AG09309 (cell line): Measurements from ENCODE around the gene PRRX1.

Source experiments
- DNase-seq: peaks from one replicate; pipeline ENCODE4 v3.0.0-alpha.2; 2010; ENCODE audit warnings: low read depth
- H3K4me3 ChIP-seq: 2 replicates; pipeline ENCODE4 v1.5.1; 2011; ENCODE audit warnings: mild to moderate bottlenecking, low read depth, low read length, moderate library complexity; ENCODE audit not compliant: control insufficient read depth
- CTCF ChIP-seq: IDR thresholded peaks from 2 replicates; pipeline ENCODE4 v1.5.1; 2011; ENCODE audit warnings: mild to moderate bottlenecking, low read depth, low read length, inconsistent platforms; ENCODE audit not compliant: insufficient read depth, control insufficient read depth; ENCODE audit errors: missing control alignments

Gene PRRX1

GRCh38 chr1:170749549-170749948 is 85.6 kb downstream of the PRRX1 start:
- no peak for DNase-seq
- no peak for TF ChIP-seq CTCF
- H3K4me3 ChIP-seq: no peak overlapping the region

GRCh38 chr1:170749959-170750358 is 86.0 kb downstream of the PRRX1 start:
- DNase-seq: no peak
- no peak overlapping the region for H3K4me3 ChIP-seq
- no peak for TF ChIP-seq CTCF

- no peak for TF ChIP-seq CTCF
- no peak for DNase-seq
- no peak overlapping the region for H3K4me3 ChIP-seq
Measured at GRCh38 chr1:170755795-170756194, 91.9 kb downstream of the PRRX1 start.

GRCh38 chr1:170758992-170759391 is 95.1 kb downstream of the PRRX1 start:
- no peak overlapping the region for H3K4me3 ChIP-seq
- no peak for TF ChIP-seq CTCF
- no peak for DNase-seq

- no peak overlapping the region for H3K4me3 ChIP-seq
- no peak for DNase-seq
- no peak for TF ChIP-seq CTCF
Measured at GRCh38 chr1:170765279-170765678, 101.3 kb downstream of the PRRX1 start.

- no peak overlapping the region for H3K4me3 ChIP-seq
- DNase-seq: peak; percentile 16
- TF ChIP-seq CTCF: peak; percentile 61
Measured at GRCh38 chr1:170765712-170766330, 101.9 kb downstream of the PRRX1 start.

GRCh38 chr1:170768929-170769328 is 105.0 kb downstream of the PRRX1 start:
- DNase-seq: no peak
- no peak overlapping the region for H3K4me3 ChIP-seq
- TF ChIP-seq CTCF: no peak
